HFF-Myc (cell line): ENCODE data around the gene TARBP1.
"Not testable (repeated sequence)": the region's sequence is repeated elsewhere in the genome, so short reads cannot be mapped to it uniquely, and the experiment has no call there.

ENCODE experiments used
- DNase-seq: peaks from one replicate; pipeline ENCODE4 v3.0.0-alpha.2; 2011; ENCODE audit warnings: low read depth; ENCODE audit errors: extremely low read depth
- H3K4me3 ChIP-seq: replicated peaks from 2 replicates; pipeline ENCODE4 v1.5.1; 2011; ENCODE audit warnings: low read depth, mild to moderate bottlenecking, control low read depth, low read length
- CTCF ChIP-seq: IDR thresholded peaks from 2 replicates; pipeline ENCODE4 v1.5.1; 2012; ENCODE audit warnings: mild to moderate bottlenecking, low read depth, low read length, control low read depth; ENCODE audit errors: missing control alignments

The TARBP1 gene

GRCh38 chr1:234402939-234403338 is 76.0 kb downstream of the TARBP1 start:
- DNase-seq, result no peak
- TF ChIP-seq CTCF, result no peak
- H3K4me3 ChIP-seq, result no peak overlapping the region

GRCh38 chr1:234401658-234402057 is 77.3 kb downstream of the TARBP1 start:
- TF ChIP-seq CTCF, result no peak
- H3K4me3 ChIP-seq, result no peak overlapping the region
- no peak for DNase-seq

GRCh38 chr1:234400773-234401172 is 78.2 kb downstream of the TARBP1 start:
- H3K4me3 ChIP-seq, result no peak overlapping the region
- no peak for TF ChIP-seq CTCF
- DNase-seq, result no peak

- DNase-seq, H3K4me3 ChIP-seq: not testable (repeated sequence)
These were observed 79.5 kb downstream of the TARBP1 start for GRCh38 chr1:234399515-234399914.

GRCh38 chr1:234398849-234399381 is 80.1 kb downstream of the TARBP1 start:
- no peak for DNase-seq
- H3K4me3 ChIP-seq, result no peak overlapping the region
- no peak for TF ChIP-seq CTCF

GRCh38 chr1:234397732-234398131 is 81.2 kb downstream of the TARBP1 start:
- TF ChIP-seq CTCF, result no peak
- no peak for DNase-seq
- no peak overlapping the region for H3K4me3 ChIP-seq

GRCh38 chr1:234396871-234397270 is 82.1 kb downstream of the TARBP1 start:
- no peak overlapping the region for H3K4me3 ChIP-seq
- no peak for DNase-seq
- TF ChIP-seq CTCF, result no peak
